HL-60 (cell line): ENCODE measurements around the gene OSBPL10.

ENCODE experiments used
- GABPA ChIP-seq: IDR thresholded peaks from 2 replicates; pipeline ENCODE4 v1.6.1; 2012; ENCODE audit warnings: low read depth
- POLR2AphosphoS5 ChIP-seq: IDR thresholded peaks from 2 replicates; pipeline ENCODE4 v1.6.1; 2012; ENCODE audit warnings: low read depth
- TF ChIP-seq, protein P1 (sequence below): IDR thresholded peaks from one replicate; pipeline ENCODE4 v1.5.1; 2011; ENCODE audit warnings: low read length, control low read depth, inconsistent platforms; ENCODE audit not compliant: insufficient read depth
- TF ChIP-seq, protein P2 (sequence below): IDR thresholded peaks from 2 replicates; pipeline ENCODE4 v1.6.1; 2012; ENCODE audit warnings: low read depth; ENCODE audit not compliant: insufficient replicate concordance

DNA sequence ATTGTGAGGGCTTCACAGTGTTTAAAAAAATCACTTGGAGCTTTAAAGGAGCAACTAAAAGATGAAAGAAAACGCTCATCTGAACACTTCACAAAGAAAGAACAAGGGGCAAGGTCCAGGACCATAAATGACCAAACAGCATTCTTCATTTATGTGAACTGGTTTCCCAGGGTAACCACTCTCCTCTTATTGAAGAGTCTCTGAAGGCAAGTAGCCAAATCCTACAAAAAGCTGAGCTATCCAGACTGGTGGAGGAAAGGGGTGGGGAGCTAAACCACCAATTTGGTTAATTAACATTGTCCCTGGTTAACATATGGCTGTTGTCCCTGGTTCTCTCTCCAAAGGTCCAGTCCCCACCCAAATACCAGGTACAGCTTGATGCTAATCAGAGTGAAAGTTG is 58.1 kb downstream of the OSBPL10 start:
- TF ChIP-seq, protein P1, sequence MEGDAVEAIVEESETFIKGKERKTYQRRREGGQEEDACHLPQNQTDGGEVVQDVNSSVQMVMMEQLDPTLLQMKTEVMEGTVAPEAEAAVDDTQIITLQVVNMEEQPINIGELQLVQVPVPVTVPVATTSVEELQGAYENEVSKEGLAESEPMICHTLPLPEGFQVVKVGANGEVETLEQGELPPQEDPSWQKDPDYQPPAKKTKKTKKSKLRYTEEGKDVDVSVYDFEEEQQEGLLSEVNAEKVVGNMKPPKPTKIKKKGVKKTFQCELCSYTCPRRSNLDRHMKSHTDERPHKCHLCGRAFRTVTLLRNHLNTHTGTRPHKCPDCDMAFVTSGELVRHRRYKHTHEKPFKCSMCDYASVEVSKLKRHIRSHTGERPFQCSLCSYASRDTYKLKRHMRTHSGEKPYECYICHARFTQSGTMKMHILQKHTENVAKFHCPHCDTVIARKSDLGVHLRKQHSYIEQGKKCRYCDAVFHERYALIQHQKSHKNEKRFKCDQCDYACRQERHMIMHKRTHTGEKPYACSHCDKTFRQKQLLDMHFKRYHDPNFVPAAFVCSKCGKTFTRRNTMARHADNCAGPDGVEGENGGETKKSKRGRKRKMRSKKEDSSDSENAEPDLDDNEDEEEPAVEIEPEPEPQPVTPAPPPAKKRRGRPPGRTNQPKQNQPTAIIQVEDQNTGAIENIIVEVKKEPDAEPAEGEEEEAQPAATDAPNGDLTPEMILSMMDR: no peak
- TF ChIP-seq POLR2AphosphoS5: no peak
- TF ChIP-seq, protein P2, sequence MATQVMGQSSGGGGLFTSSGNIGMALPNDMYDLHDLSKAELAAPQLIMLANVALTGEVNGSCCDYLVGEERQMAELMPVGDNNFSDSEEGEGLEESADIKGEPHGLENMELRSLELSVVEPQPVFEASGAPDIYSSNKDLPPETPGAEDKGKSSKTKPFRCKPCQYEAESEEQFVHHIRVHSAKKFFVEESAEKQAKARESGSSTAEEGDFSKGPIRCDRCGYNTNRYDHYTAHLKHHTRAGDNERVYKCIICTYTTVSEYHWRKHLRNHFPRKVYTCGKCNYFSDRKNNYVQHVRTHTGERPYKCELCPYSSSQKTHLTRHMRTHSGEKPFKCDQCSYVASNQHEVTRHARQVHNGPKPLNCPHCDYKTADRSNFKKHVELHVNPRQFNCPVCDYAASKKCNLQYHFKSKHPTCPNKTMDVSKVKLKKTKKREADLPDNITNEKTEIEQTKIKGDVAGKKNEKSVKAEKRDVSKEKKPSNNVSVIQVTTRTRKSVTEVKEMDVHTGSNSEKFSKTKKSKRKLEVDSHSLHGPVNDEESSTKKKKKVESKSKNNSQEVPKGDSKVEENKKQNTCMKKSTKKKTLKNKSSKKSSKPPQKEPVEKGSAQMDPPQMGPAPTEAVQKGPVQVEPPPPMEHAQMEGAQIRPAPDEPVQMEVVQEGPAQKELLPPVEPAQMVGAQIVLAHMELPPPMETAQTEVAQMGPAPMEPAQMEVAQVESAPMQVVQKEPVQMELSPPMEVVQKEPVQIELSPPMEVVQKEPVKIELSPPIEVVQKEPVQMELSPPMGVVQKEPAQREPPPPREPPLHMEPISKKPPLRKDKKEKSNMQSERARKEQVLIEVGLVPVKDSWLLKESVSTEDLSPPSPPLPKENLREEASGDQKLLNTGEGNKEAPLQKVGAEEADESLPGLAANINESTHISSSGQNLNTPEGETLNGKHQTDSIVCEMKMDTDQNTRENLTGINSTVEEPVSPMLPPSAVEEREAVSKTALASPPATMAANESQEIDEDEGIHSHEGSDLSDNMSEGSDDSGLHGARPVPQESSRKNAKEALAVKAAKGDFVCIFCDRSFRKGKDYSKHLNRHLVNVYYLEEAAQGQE: no peak
- no peak for TF ChIP-seq GABPA
